HCT116 (cell line): ENCODE data around the gene WSB1. TPM values are rescaled to one million over a fixed set of nuclear protein-coding genes. Genes with fewer than 3 reads are reported as not detected.
A peak's percentile ranks its signal among the peaks of the same experiment; 100 is the strongest.

ENCODE experiments used
- ATAC-seq: fragments of 200-7000 bp; cut with Tn5 transposase; 2 replicates; pipeline ENCODE4 v1.9.1; 2020; ENCODE audit warnings: mild to moderate bottlenecking, moderate library complexity
- Bru-seq: library from RNA; stranded (reverse); fragments of 400-500 nt; gene quantifications from one replicate; lab custom pipeline; 2021; lab: Mats Ljungman, UMichigan
- BruChase-seq, 2 experiments: library from RNA; stranded (reverse); fragments of 400-500 nt; gene quantifications; one replicate each; lab custom pipeline; 2021; lab: Mats Ljungman, UMichigan
- BruUV-seq: library from RNA; stranded (reverse); fragments of 400-500 nt; replicated peaks from 2 replicates; lab custom pipeline; 2021; lab: Mats Ljungman, UMichigan
- CTCF ChIA-PET: fragments of 300-600 bp; sonication (Branson Sonifier 250); formaldehyde crosslinking; loops from one replicate; lab custom pipeline; 2021; ENCODE audit warnings: antibody characterized with exemption; lab: Charles Lee
- POLR2A ChIA-PET: fragments of 300-600, 350-600 bp; sonication (Branson Sonifier 250); formaldehyde crosslinking; loops from one replicate; lab custom pipeline; 2021; ENCODE audit warnings: antibody characterized with exemption; lab: Charles Lee
- RAD21 ChIA-PET, 2 experiments: fragments of 300-600 bp; sonication (Branson Sonifier 250); formaldehyde crosslinking; loops; one replicate each; lab custom pipeline; 2023; ENCODE audit warnings: low total read pairs in 2 of 2; ENCODE audit not compliant: uncharacterized antibody in 2 of 2, unreplicated experiment in 2 of 2, low non-redundant PET in 1 of 2; lab: Charles Lee
- DNase-seq: peaks from one replicate; pipeline ENCODE4 v3.0.0-alpha.2; 2010; ENCODE audit warnings: low read depth, low spot score
- H2AFZ ChIP-seq: fragments of 200-600 bp; shearing (Covaris generic), sonication (generic); 2 replicates; pipeline ENCODE4 v1.6.1; 2017; ENCODE audit warnings: low read depth, mixed run types, mixed read lengths, antibody characterized with exemption, low read length; ENCODE audit not compliant: poor library complexity, severe bottlenecking
- H3K27ac ChIP-seq: 2 replicates; pipeline ENCODE4 v1.5.1; 2012; ENCODE audit warnings: low read depth, low read length
- H3K27me3 ChIP-seq: fragments of 200-600 bp; sonication (generic); 2 replicates; pipeline ENCODE4 v1.6.1; 2016; ENCODE audit warnings: mixed run types, low read length, mixed read lengths; ENCODE audit not compliant: insufficient read depth
- H3K36me3 ChIP-seq, 2 experiments: fragments of 200-500 bp in 1 of 2; fragments of 200-600 bp in 1 of 2; sonication (Bioruptor generic) in 1 of 2; sonication (generic) in 1 of 2; 2 replicates each; pipeline versions ENCODE4 v1.5.1 to v1.6.1; 2014 to 2016; ENCODE audit warnings: low read length in 2 of 2, inconsistent platforms in 1 of 2, mixed read lengths in 1 of 2, mixed run types in 1 of 2; ENCODE audit not compliant: insufficient read depth in 2 of 2, control insufficient read depth in 1 of 2
- H3K4me1 ChIP-seq, 2 experiments: fragments of 200-600 bp in 1 of 2; sonication (generic) in 1 of 2; 2 replicates each; pipeline versions ENCODE4 v1.5.1 to v1.6.1; 2012 to 2017; ENCODE audit warnings: low read length in 2 of 2, inconsistent platforms in 1 of 2, mild to moderate bottlenecking in 1 of 2, mixed read lengths in 1 of 2, mixed run types in 1 of 2, moderate library complexity in 1 of 2; ENCODE audit not compliant: insufficient read depth in 2 of 2, control insufficient read depth in 1 of 2
- H3K4me2 ChIP-seq: fragments of 200-600 bp; sonication (generic); 2 replicates; pipeline ENCODE4 v1.6.1; 2017; ENCODE audit warnings: mixed run types, low read length, mixed read lengths
- H3K4me3 ChIP-seq, 2 experiments: fragments of 200-600 bp in 1 of 2; sonication (generic) in 1 of 2; replicated peaks in 1 of 2; 2 replicates each; pipeline ENCODE4 v1.5.1; 2011 to 2016; ENCODE audit warnings: low read length in 2 of 2, control low read depth in 1 of 2, low read depth in 1 of 2, mild to moderate bottlenecking in 1 of 2, mixed read lengths in 1 of 2, mixed run types in 1 of 2
- H3K79me2 ChIP-seq: fragments of 200-600 bp; sonication (generic); 2 replicates; pipeline ENCODE4 v1.6.1; 2017; ENCODE audit warnings: mild to moderate bottlenecking, mixed run types, low read length, moderate library complexity, mixed read lengths; ENCODE audit not compliant: insufficient read depth
- H3K9ac ChIP-seq: fragments of 200-600 bp; sonication (generic); 2 replicates; pipeline ENCODE4 v1.6.1; 2016; ENCODE audit warnings: low read length, mixed read lengths
- H3K9me2 ChIP-seq: fragments of 200-600 bp; sonication (generic), shearing (Covaris generic); 2 replicates; pipeline ENCODE4 v1.6.1; 2017; ENCODE audit warnings: mixed run types, mild to moderate bottlenecking, moderate library complexity; ENCODE audit not compliant: insufficient read depth
- H3K9me3 ChIP-seq, 2 experiments: fragments of 200-500 bp in 1 of 2; fragments of 200-600 bp in 1 of 2; sonication (Bioruptor generic) in 1 of 2; sonication (generic) in 1 of 2; 2 replicates each; pipeline ENCODE4 v1.6.1; 2014 to 2017; ENCODE audit warnings: low read length in 2 of 2, mixed read lengths in 2 of 2, inconsistent platforms in 1 of 2, low read depth in 1 of 2, mild to moderate bottlenecking in 1 of 2, mixed run types in 1 of 2, moderate library complexity in 1 of 2; ENCODE audit not compliant: control insufficient read depth in 1 of 2, insufficient read depth in 1 of 2
- H4K20me1 ChIP-seq: fragments of 200-600 bp; sonication (generic), shearing (Covaris generic); 2 replicates; pipeline ENCODE4 v1.6.1; 2017; ENCODE audit warnings: mixed run types, mild to moderate bottlenecking, moderate library complexity; ENCODE audit not compliant: insufficient read depth
- ATF3 ChIP-seq: IDR thresholded peaks from 2 replicates; pipeline ENCODE4 v1.6.1; 2012
- CBX3 ChIP-seq: IDR thresholded peaks from 2 replicates; pipeline ENCODE4 v1.6.1; 2012; ENCODE audit warnings: low read depth
- CEBPB ChIP-seq: IDR thresholded peaks from 2 replicates; pipeline ENCODE4 v1.6.1; 2012; ENCODE audit warnings: low read depth
- CTCF ChIP-seq, 3 experiments: fragments of 200-600 bp in 1 of 3; sonication (generic) in 1 of 3; IDR thresholded peaks in 2 of 3; conservative IDR thresholded peaks in 1 of 3; 2 replicates each; pipeline ENCODE4 v1.5.1; 2012 to 2017; ENCODE audit warnings: low read depth in 2 of 3, low read length in 2 of 3, antibody characterized with exemption in 1 of 3, borderline replicate concordance in 1 of 3, control low read depth in 1 of 3, mild to moderate bottlenecking in 1 of 3, mixed read lengths in 1 of 3, mixed run types in 1 of 3, moderate library complexity in 1 of 3; ENCODE audit not compliant: insufficient read depth in 1 of 3
- EGR1 ChIP-seq: IDR thresholded peaks from 2 replicates; pipeline ENCODE4 v1.6.1; 2012; ENCODE audit warnings: low read depth
- ELF1 ChIP-seq: IDR thresholded peaks from 2 replicates; pipeline ENCODE4 v1.6.1; 2012; ENCODE audit warnings: low read depth, borderline replicate concordance
- EZH2phosphoT487 ChIP-seq: fragments of 200-600 bp; IDR thresholded peaks from 2 replicates; pipeline ENCODE4 v1.6.1; 2018; ENCODE audit warnings: antibody characterized with exemption, borderline replicate concordance
- FOSL1 ChIP-seq: IDR thresholded peaks from 2 replicates; pipeline ENCODE4 v1.6.1; 2012; ENCODE audit warnings: low read depth
- JUND ChIP-seq: IDR thresholded peaks from 2 replicates; pipeline ENCODE4 v1.6.1; 2012
- MAX ChIP-seq: IDR thresholded peaks from 2 replicates; pipeline ENCODE4 v1.6.1; 2012
- POLR2A ChIP-seq: IDR thresholded peaks from 2 replicates; pipeline ENCODE4 v1.7.0; 2011; ENCODE audit warnings: borderline replicate concordance; ENCODE audit not compliant: insufficient read depth, insufficient read length; ENCODE audit errors: extremely low read depth
- RAD21 ChIP-seq: IDR thresholded peaks from 2 replicates; pipeline ENCODE4 v1.6.1; 2012; ENCODE audit warnings: low read depth, mild to moderate bottlenecking
- REST ChIP-seq: IDR thresholded peaks from 2 replicates; pipeline ENCODE4 v1.6.1; 2012; ENCODE audit warnings: low read depth
- SP1 ChIP-seq: IDR thresholded peaks from 2 replicates; pipeline ENCODE4 v1.6.1; 2012; ENCODE audit warnings: low read depth
- SRF ChIP-seq: IDR thresholded peaks from 2 replicates; pipeline ENCODE4 v1.6.1; 2012; ENCODE audit warnings: low read depth
- TCF7L2 ChIP-seq: IDR thresholded peaks from 2 replicates; pipeline ENCODE4 v1.7.0; 2011; ENCODE audit warnings: borderline replicate concordance, inconsistent platforms; ENCODE audit not compliant: insufficient read depth, insufficient read length; ENCODE audit errors: extremely low read depth
- YY1 ChIP-seq: IDR thresholded peaks from 2 replicates; pipeline ENCODE4 v1.6.1; 2011; ENCODE audit warnings: low read length, low read depth, moderate library complexity, mild to moderate bottlenecking; ENCODE audit not compliant: insufficient replicate concordance; ENCODE audit errors: extremely low read depth
- ZFX ChIP-seq: fragments of 450-650 bp; IDR thresholded peaks from 2 replicates; pipeline ENCODE4 v1.6.1; 2017
- ZNF274 ChIP-seq: fragments of 200-500 bp; sonication (Bioruptor generic); IDR thresholded peaks from 2 replicates; pipeline ENCODE4 v1.6.1; 2014; ENCODE audit warnings: mild to moderate bottlenecking, low read depth, low read length, inconsistent platforms
- intact Hi-C: fragments of 100-400 bp; cut with micrococcal nuclease; formaldehyde crosslinking; loops from 2 replicates; pipeline ENCODE4 v1.10.0; 2022
- long read RNA-seq: library from polyadenylated mRNA; unstranded; transcript quantifications from one replicate; pipeline ENCODE4 v2.0.0, GENCODE V29; 2021; ENCODE audit not compliant: unreplicated experiment
- polyA plus RNA-seq: library from polyadenylated mRNA; unstranded; fragments of >200 nt; gene quantifications from 2 replicates; pipeline ENCODE4 v1.2.1, GENCODE V29; 2012; ENCODE audit warnings: missing spikeins
- total RNA-seq: library from RNA; stranded (reverse); gene quantifications from one replicate; pipeline ENCODE4 v1.2.1, GENCODE V29; 2021; ENCODE audit not compliant: unreplicated experiment

Gene WSB1
- total RNA-seq (88.0 TPM), Bru-seq, nascent RNA (percentile 94 among the genes with signal in this experiment), BruChase-seq, experiment 1, labeled RNA remaining after a 6-hour chase (percentile 92 among the genes with signal in this experiment), BruChase-seq, experiment 2, labeled RNA remaining after a 2-hour chase (percentile 96 among the genes with signal in this experiment)
- 68.8 and 74.3 TPM in 2 replicates for polyA plus RNA-seq
- long read RNA-seq, full-length matches to known transcripts: 44 of 71 reads
- long read RNA-seq, partial matches to known transcripts: 17 of 71 reads
- long read RNA-seq, other reads (novel, unspliced or antisense): 10 of 71 reads

- no peaks in the 10 kb centered on the region for H3K9me3 ChIP-seq
- H3K4me2 ChIP-seq: peak within 1 kb of the TSS; percentile 88
- intact Hi-C loops: loop anchor here (1.0 to 5.0 kb wide), 2 partner anchors 38 to 47 kb away; no protein-coding TSS in a partner anchor
- ATAC-seq (peak; percentile 87), DNase-seq (peak; percentile 56)
- no peaks in the 10 kb centered on the region for H4K20me1 ChIP-seq
- peaks cover 49% of the 10 kb centered on the region for H3K79me2 ChIP-seq
- RAD21 ChIA-PET: interaction anchor here in 1 of 2 experiments (1.2 kb wide), 1 partner anchor 39 kb away, joined by 4 read pairs; no protein-coding TSS in a partner anchor
- H3K9me2 ChIP-seq: no peaks in the 10 kb centered on the region
- no peak within 1 kb of the TSS for H2AFZ ChIP-seq
- TSS peak; percentile 67 for BruUV-seq
- H3K36me3 ChIP-seq: no peaks in the 10 kb centered on the region; a peak in 1 of 4 replicates
- peak within 1 kb of the TSS; percentile 87 to 99 for H3K4me3 ChIP-seq
- CTCF ChIA-PET: interaction anchor here (0.8 to 2.1 kb wide), 2 partner anchors 39 to 49 kb away, joined by 3 to 6 read pairs; no protein-coding TSS in a partner anchor
- H3K27me3 ChIP-seq: no peaks in the 10 kb centered on the region
- H3K4me1 ChIP-seq: peaks cover 22 to 23% of the 10 kb centered on the region in 2 experiments
- H3K27ac ChIP-seq: peak within 1 kb of the TSS; percentile 91
- peak within 1 kb of the TSS; percentile 95 for H3K9ac ChIP-seq
- POLR2A ChIA-PET: interaction anchor here (0.8 to 2.3 kb wide), 22 partner anchors 10 to 306 kb away, joined by 3 to 12 read pairs (median 4); partner anchors contain the start of gene KSR1
- TF ChIP-seq CEBPB (no peak), EGR1 (peak; percentile 52; the same call in 1 of the 2 replicates), RAD21 (no peak), ZFX (0 out of 2 replicates have a peak, but pooled peaks have one; percentile 45), FOSL1 (no peak), SRF (no peak), ZNF274 (no peak), REST (no peak), JUND (no peak), CBX3 (no peak), ELF1 (no peak), EZH2phosphoT487 (no peak), SP1 (peak; percentile 32), MAX (peak; percentile 38; the same call in 1 of the 2 replicates), POLR2A (peak; percentile 97), CTCF (IDR thresholded peaks at IDR 0.05 in 2 of 3, conservative IDR thresholded peaks at IDR 0.05 in 1 of 3; ENCODE audit: borderline replicate concordance in 1 of 3, insufficient read depth in 1 of 3, low read depth in 2 of 3, low read length in 2 of 3) (no peak), ATF3 (no peak), YY1 (peak; percentile 93), TCF7L2 (no peak)
Measured at GRCh38 chr17:27293898-27294688, at the start of gene WSB1. TSS of gene WSB1 (plus strand) at chr17:27294114. CDS start at chr17:27294396, 282 bp downstream.
